ENCODE measurements around the gene MDFIC.

DNA sequence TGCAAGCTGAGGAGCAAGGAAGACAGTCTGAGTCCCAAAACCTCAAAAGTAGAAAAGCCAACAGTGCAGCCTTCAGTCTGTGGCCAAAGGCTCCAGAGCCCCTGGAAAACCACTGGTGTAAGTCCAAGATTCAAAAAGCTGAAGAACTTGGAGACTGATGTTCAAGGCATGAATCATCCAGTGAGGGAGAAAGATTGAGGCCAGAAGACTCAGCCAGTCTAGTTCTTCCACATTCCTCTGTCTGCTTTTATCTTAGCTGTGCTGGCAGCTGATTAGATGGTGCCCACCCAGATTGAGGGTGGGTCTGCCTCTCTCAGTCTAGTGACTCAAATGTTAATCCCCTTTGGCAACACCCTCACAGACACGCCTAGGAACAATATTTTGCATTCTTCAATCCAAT, 20.1 kb upstream of the MDFIC start:
- TF ChIP-seq CTCF (IDR thresholded peaks at IDR 0.05 in 8 of 11, conservative IDR thresholded peaks at IDR 0.05 in 3 of 11): no peak
- no peak for TF ChIP-seq POLR2AphosphoS5 (IDR thresholded peaks at IDR 0.05)
